ENCODE measurements around the gene FXYD2. TPM values are rescaled to one million over a fixed set of nuclear protein-coding genes. Genes with fewer than 3 reads are reported as not detected.

The FXYD2 gene
- total and polyA plus RNA-seq, 2 of the 13 experiments (the other 11 are each of a cell fraction or from before 2014, with no cell fraction given), result 45.9 to 106 TPM

- TF ChIP-seq IRF9 (CRISPR knock-in tag; IDR thresholded peaks at IDR 0.05; ENCODE audit: borderline replicate concordance) (0 out of 2 replicates have a peak, but pooled peaks have one; percentile 20), SIX4 (CRISPR knock-in tag; IDR thresholded peaks at IDR 0.05) (no peak), NFRKB (IDR thresholded peaks at IDR 0.05) (no peak), YY1 (IDR thresholded peaks at IDR 0.05; ENCODE audit: insufficient read depth, insufficient replicate concordance, low read depth, low read length) (peak; percentile 26), ZNF430 (CRISPR knock-in tag; IDR thresholded peaks at IDR 0.05) (no peak), PCBP2 (optimal IDR thresholded peaks at IDR 0.05; ENCODE audit: low read depth, low read length, poor library complexity, severe bottlenecking) (no peak), ZNF629 (CRISPR knock-in tag; conservative IDR thresholded peaks at IDR 0.05) (0 out of 2 replicates have a peak, but pooled peaks have one; percentile 50), RELA (CRISPR knock-in tag; IDR thresholded peaks at IDR 0.05) (no peak), ARNT (IDR thresholded peaks at IDR 0.05) (no peak)
- TF ChIP-seq, protein P1, sequence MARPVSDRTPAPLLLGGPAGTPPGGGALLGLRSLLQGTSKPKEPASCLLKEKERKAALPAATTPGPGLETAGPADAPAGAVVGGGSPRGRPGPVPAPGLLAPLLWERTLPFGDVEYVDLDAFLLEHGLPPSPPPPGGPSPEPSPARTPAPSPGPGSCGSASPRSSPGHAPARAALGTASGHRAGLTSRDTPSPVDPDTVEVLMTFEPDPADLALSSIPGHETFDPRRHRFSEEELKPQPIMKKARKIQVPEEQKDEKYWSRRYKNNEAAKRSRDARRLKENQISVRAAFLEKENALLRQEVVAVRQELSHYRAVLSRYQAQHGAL (CRISPR knock-in tag; IDR thresholded peaks at IDR 0.05; ENCODE audit: not compliant biosample characterization), result no peak
- TF ChIP-seq, protein P2, sequence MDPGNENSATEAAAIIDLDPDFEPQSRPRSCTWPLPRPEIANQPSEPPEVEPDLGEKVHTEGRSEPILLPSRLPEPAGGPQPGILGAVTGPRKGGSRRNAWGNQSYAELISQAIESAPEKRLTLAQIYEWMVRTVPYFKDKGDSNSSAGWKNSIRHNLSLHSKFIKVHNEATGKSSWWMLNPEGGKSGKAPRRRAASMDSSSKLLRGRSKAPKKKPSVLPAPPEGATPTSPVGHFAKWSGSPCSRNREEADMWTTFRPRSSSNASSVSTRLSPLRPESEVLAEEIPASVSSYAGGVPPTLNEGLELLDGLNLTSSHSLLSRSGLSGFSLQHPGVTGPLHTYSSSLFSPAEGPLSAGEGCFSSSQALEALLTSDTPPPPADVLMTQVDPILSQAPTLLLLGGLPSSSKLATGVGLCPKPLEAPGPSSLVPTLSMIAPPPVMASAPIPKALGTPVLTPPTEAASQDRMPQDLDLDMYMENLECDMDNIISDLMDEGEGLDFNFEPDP (CRISPR knock-in tag; conservative IDR thresholded peaks at IDR 0.05), result no peak
Observed at GRCh38 chr11:117816151-117816741, 8.3 kb downstream of the FXYD2 start (continued).

Data from HepG2 (cell line).